Inferior parietal cortex (tissue), 1 donor: ENCODE results near the gene PPP1R12C.
"Not testable (repeated sequence)": the region's sequence is repeated elsewhere in the genome, so short reads cannot be mapped to it uniquely, and the experiment has no call there.

Experiments
- DNase-seq: peaks from one replicate; pipeline ENCODE4 v3.0.0-alpha.2; 2016; ENCODE audit errors: extremely low spot score

PPP1R12C gene

GRCh38 chr19:55112246-55112776 lies 5.1 kb downstream of the PPP1R12C start:
- DNase-seq, result no peak

- no peak for DNase-seq
These were observed 6.1 kb downstream of the PPP1R12C start for GRCh38 chr19:55111238-55111831.

GRCh38 chr19:55109527-55110291 lies 7.7 kb downstream of the PPP1R12C start:
- DNase-seq, result no peak

GRCh38 chr19:55107252-55107651 lies 10.2 kb downstream of the PPP1R12C start:
- not testable (repeated sequence) for DNase-seq

GRCh38 chr19:55106591-55106990 lies 10.8 kb downstream of the PPP1R12C start:
- no peak for DNase-seq

GRCh38 chr19:55105237-55105636 lies 12.2 kb downstream of the PPP1R12C start:
- DNase-seq, result no peak

- no peak for DNase-seq
These were observed 14.2 kb downstream of the PPP1R12C start for GRCh38 chr19:55103190-55103589.

- no peak for DNase-seq
These were observed 16.2 kb downstream of the PPP1R12C start for GRCh38 chr19:55101261-55101660.

GRCh38 chr19:55099557-55100506 lies 17.6 kb downstream of the PPP1R12C start:
- no peak for DNase-seq

GRCh38 chr19:55098716-55099556 lies 18.5 kb downstream of the PPP1R12C start:
- no peak for DNase-seq

GRCh38 chr19:55097864-55098715 lies 19.3 kb downstream of the PPP1R12C start:
- DNase-seq, result no peak

- no peak for DNase-seq
These were observed 21.3 kb downstream of the PPP1R12C start for GRCh38 chr19:55096061-55096701.

- no peak for DNase-seq
These were observed 22.0 kb downstream of the PPP1R12C start for GRCh38 chr19:55095260-55096060.

- DNase-seq, result no peak
These were observed 22.8 kb downstream of the PPP1R12C start for GRCh38 chr19:55094456-55095259.

GRCh38 chr19:55092423-55093318 lies 24.8 kb downstream of the PPP1R12C start:
- DNase-seq, result no peak

GRCh38 chr19:55091955-55092354 lies 25.5 kb downstream of the PPP1R12C start:
- no peak for DNase-seq
